Measurements from ENCODE around the gene FLT1.

DNA sequence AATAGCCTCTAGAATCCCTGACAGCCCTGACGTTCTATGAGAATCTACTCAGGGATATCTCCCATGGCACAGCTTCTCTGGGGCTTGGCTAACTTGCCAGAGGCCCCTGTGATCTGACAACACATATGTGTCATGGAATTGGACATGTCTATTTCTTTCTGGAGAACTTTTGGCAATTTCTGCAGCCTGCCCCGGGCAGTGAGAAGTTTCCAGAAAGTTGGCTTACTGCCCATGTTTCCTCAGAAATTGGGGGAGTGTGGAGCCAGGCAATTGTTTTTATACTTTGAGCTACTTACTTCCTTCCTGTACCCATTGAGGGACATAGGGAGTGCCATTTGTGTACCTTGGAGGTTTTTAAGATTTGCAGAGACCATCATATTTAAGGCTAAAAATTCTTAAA lies 98.9 kb downstream of the FLT1 start:
- TF ChIP-seq CTCF (conservative IDR thresholded peaks at IDR 0.05 in 1 of 2, IDR thresholded peaks at IDR 0.05 in 1 of 2; ENCODE audit: extremely low read depth in 1 of 2, insufficient read depth in 1 of 2, low read depth in 1 of 2, low read length in 2 of 2) (no peak), EZH2 (IDR thresholded peaks at IDR 0.05; ENCODE audit: borderline replicate concordance, low read length) (no peak)

All from mammary epithelial cell (primary cell).